Measurements from ENCODE around the gene TOR2A. TPM values are rescaled to one million over a fixed set of nuclear protein-coding genes. Genes with fewer than 3 reads are reported as not detected.

Gene TOR2A
- total and polyA plus RNA-seq, 3 donors from 2014 or later = 28.7 to 32.0 (median 30.4) TPM

GRCh38 chr9:127711226-127711701, 23.8 kb downstream of the TOR2A start:
- H3K27me3 ChIP-seq = no peaks in the 10 kb centered on the region
- intact Hi-C loops (cut with DNase I; ENCODE audit: low total_unique reads) = no loop called here
- TF ChIP-seq POLR2A (IDR thresholded peaks at IDR 0.05) = no peak
- no peak for TF ChIP-seq CTCF (IDR thresholded peaks at IDR 0.05)
- H3K4me3 ChIP-seq = no peak overlapping the region
- 43 to 65% methylated on average over 8 to 9 of the region's 9 CpGs for whole genome bisulfite sequencing, 2 donors
- peaks cover 27% of the 10 kb centered on the region for H3K4me1 ChIP-seq
- H3K9me3 ChIP-seq = no peaks in the 10 kb centered on the region
- DNase-seq = no peak
- no peaks in the 10 kb centered on the region for H3K36me3 ChIP-seq (ENCODE audit: low read depth, missing control alignments)
- H3K27ac ChIP-seq = no peak overlapping the region

GRCh38 chr9:127710204-127710783, 24.8 kb downstream of the TOR2A start:
- H3K4me3 ChIP-seq = no peak overlapping the region
- TF ChIP-seq POLR2A (IDR thresholded peaks at IDR 0.05) = no peak
- no peak for TF ChIP-seq CTCF (IDR thresholded peaks at IDR 0.05)
- WGBS, 2 donors = 90 to 93% methylated on average over 9 to 10 of the region's 10 CpGs
- no peaks in the 10 kb centered on the region for H3K27me3 ChIP-seq
- H3K9me3 ChIP-seq = no peaks in the 10 kb centered on the region
- DNase-seq = no peak
- H3K27ac ChIP-seq = no peak overlapping the region
- H3K4me1 ChIP-seq = peaks cover 24% of the 10 kb centered on the region
- intact Hi-C loops (cut with DNase I; ENCODE audit: low total_unique reads) = no loop called here
- H3K36me3 ChIP-seq (ENCODE audit: low read depth, missing control alignments) = no peaks in the 10 kb centered on the region

- H3K27ac ChIP-seq = no peak overlapping the region
- H3K9me3 ChIP-seq = no peaks in the 10 kb centered on the region
- no peaks in the 10 kb centered on the region for H3K36me3 ChIP-seq (ENCODE audit: low read depth, missing control alignments)
- intact Hi-C loops (cut with DNase I; ENCODE audit: low total_unique reads) = no loop called here
- no peak for DNase-seq
- H3K4me1 ChIP-seq = peaks cover 24% of the 10 kb centered on the region
- TF ChIP-seq POLR2A (IDR thresholded peaks at IDR 0.05) (no peak), CTCF (IDR thresholded peaks at IDR 0.05) (no peak)
- no peaks in the 10 kb centered on the region for H3K27me3 ChIP-seq
- 94 to 99% methylated on average over 3 to 8 of the region's 8 CpGs for WGBS, 2 donors
- no peak overlapping the region for H3K4me3 ChIP-seq
Measured at GRCh38 chr9:127708952-127709587, 26.0 kb downstream of the TOR2A start.

GRCh38 chr9:127707766-127708165, 27.3 kb downstream of the TOR2A start:
- H3K4me3 ChIP-seq = no peak overlapping the region
- H3K36me3 ChIP-seq (ENCODE audit: low read depth, missing control alignments) = no peaks in the 10 kb centered on the region
- WGBS, 2 donors = 73 to 75% methylated on average over 5 of the region's 5 CpGs
- H3K27me3 ChIP-seq = no peaks in the 10 kb centered on the region
- TF ChIP-seq CTCF (IDR thresholded peaks at IDR 0.05) (no peak), POLR2A (IDR thresholded peaks at IDR 0.05) (no peak)
- no peaks in the 10 kb centered on the region for H3K9me3 ChIP-seq
- H3K4me1 ChIP-seq = peaks cover 22% of the 10 kb centered on the region
- no peak for DNase-seq
- intact Hi-C loops (cut with DNase I; ENCODE audit: low total_unique reads) = no loop called here
- H3K27ac ChIP-seq = no peak overlapping the region

GRCh38 chr9:127706836-127707241, 28.3 kb downstream of the TOR2A start, which contains the start of gene CFAP157:
CFAP157 (plus strand) TSS chr9:127706988; CDS start chr9:127707032, 44 bp downstream.
- Histone ChIP-seq H3K4me3 (no peak within 1 kb of the TSS), H3K27me3 (no peaks in the 10 kb centered on the region), H3K36me3 (ENCODE audit: low read depth, missing control alignments) (no peaks in the 10 kb centered on the region), H3K4me1 (peaks cover 15% of the 10 kb centered on the region), H3K9me3 (no peaks in the 10 kb centered on the region), H3K27ac (no peak within 1 kb of the TSS)
- 81 to 86% methylated on average over 9 to 11 of the region's 11 CpGs for WGBS, 2 donors
- TF ChIP-seq POLR2A (IDR thresholded peaks at IDR 0.05) (no peak), CTCF (IDR thresholded peaks at IDR 0.05) (no peak)
- DNase-seq = no peak
- intact Hi-C loops (cut with DNase I; ENCODE audit: low total_unique reads) = no loop called here

Measured in testis (tissue), 3 donors.